ENCODE measurements around the gene SBF2.

Gene SBF2

DNA sequence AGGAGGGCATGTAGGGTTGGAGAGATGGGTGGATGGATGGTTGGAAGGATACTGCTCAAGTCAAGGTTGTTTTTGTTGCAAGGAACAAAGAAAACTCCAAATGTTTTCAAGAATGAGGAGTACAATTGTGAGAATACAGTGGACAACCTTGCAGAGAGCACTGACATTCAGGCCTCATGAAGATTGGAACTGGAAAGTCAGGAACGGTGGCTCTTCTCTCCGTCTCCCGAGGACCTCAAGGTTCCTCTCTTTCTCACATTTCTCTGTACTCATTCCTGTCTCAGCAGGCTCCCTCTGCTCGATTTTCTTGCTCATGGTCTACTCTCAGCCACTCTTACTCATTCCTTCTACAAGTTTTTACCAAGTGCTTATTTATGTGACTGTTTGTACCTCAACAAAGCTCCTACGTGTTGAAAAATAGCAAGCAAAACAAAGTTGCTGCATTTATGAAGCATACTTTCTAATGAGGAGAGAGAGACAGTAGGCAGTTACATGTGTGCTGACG is 532.5 kb downstream of the SBF2 start:
- no peak for DNase-seq
- H2AFZ ChIP-seq (ENCODE audit: low read depth, low read length), result no peak overlapping the region
- H3K9ac ChIP-seq (ENCODE audit: low read depth, low read length), result no peak overlapping the region
- ATAC-seq (ENCODE audit: insufficient read depth, low read depth), result no peak
- no peaks in the 10 kb centered on the region for H4K20me1 ChIP-seq (ENCODE audit: insufficient read depth, low read length)
- no peaks in the 10 kb centered on the region for H3K9me3 ChIP-seq (ENCODE audit: insufficient read depth, low read length, severe bottlenecking)
- H3K4me1 ChIP-seq (ENCODE audit: insufficient read depth, low read length), result peaks cover 32% of the 10 kb centered on the region
- no peaks in the 10 kb centered on the region for H3K36me3 ChIP-seq (ENCODE audit: insufficient read depth, low read length)
- no peak overlapping the region for H3K4me3 ChIP-seq (ENCODE audit: low read depth in 1 of 2, low read length in 2 of 2)
- no peak overlapping the region for H3K27ac ChIP-seq (ENCODE audit: low read length)
- no peaks in the 10 kb centered on the region for H3K79me2 ChIP-seq (ENCODE audit: insufficient read depth, low read length)
- no peaks in the 10 kb centered on the region for H3K27me3 ChIP-seq (ENCODE audit: insufficient read depth, low read length, poor library complexity)
- no peak overlapping the region for H3K4me2 ChIP-seq (ENCODE audit: insufficient read depth, low read length)
- TF ChIP-seq EZH2 (IDR thresholded peaks at IDR 0.05; ENCODE audit: borderline replicate concordance, low read depth, low read length, severe bottlenecking), result no peak
- TF ChIP-seq, protein P1, sequence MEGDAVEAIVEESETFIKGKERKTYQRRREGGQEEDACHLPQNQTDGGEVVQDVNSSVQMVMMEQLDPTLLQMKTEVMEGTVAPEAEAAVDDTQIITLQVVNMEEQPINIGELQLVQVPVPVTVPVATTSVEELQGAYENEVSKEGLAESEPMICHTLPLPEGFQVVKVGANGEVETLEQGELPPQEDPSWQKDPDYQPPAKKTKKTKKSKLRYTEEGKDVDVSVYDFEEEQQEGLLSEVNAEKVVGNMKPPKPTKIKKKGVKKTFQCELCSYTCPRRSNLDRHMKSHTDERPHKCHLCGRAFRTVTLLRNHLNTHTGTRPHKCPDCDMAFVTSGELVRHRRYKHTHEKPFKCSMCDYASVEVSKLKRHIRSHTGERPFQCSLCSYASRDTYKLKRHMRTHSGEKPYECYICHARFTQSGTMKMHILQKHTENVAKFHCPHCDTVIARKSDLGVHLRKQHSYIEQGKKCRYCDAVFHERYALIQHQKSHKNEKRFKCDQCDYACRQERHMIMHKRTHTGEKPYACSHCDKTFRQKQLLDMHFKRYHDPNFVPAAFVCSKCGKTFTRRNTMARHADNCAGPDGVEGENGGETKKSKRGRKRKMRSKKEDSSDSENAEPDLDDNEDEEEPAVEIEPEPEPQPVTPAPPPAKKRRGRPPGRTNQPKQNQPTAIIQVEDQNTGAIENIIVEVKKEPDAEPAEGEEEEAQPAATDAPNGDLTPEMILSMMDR (IDR thresholded peaks at IDR 0.05; ENCODE audit: borderline replicate concordance, extremely low read depth, low read length, poor library complexity, severe bottlenecking), result no peak

DNA sequence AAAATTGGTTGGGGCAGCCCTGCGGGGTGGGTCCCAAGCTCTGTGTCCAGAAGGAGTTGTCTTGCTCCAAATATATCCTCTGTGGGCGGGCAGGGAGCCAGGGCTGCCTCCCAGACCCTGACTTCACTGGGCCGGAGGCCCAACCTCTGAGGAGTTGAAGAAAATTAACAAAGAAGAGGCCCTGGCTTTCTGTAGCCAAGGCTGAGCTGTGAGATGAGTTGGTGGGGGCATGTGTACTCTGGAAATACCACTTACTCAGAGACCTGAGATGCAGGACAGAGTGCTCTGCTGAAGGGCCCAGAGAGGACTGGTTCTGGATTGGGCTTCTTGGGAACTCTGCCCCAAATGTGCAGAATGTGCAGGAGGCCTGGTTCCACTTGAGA is 533.8 kb downstream of the SBF2 start:
- TF ChIP-seq EZH2 (IDR thresholded peaks at IDR 0.05; ENCODE audit: borderline replicate concordance, low read depth, low read length, severe bottlenecking), result no peak
- TF ChIP-seq, protein P1 (IDR thresholded peaks at IDR 0.05; ENCODE audit: borderline replicate concordance, extremely low read depth, low read length, poor library complexity, severe bottlenecking), result no peak
- Histone ChIP-seq H2AFZ (ENCODE audit: low read depth, low read length) (no peak overlapping the region), H3K27ac (ENCODE audit: low read length) (peak overlapping the region; percentile 34), H3K4me1 (ENCODE audit: insufficient read depth, low read length) (peaks cover 32% of the 10 kb centered on the region), H3K36me3 (ENCODE audit: insufficient read depth, low read length) (no peaks in the 10 kb centered on the region), H3K9ac (ENCODE audit: low read depth, low read length) (no peak overlapping the region), H3K4me3 (ENCODE audit: low read depth in 1 of 2, low read length in 2 of 2) (no peak overlapping the region), H3K79me2 (ENCODE audit: insufficient read depth, low read length) (no peaks in the 10 kb centered on the region), H3K4me2 (ENCODE audit: insufficient read depth, low read length) (no peak overlapping the region), H3K27me3 (ENCODE audit: insufficient read depth, low read length, poor library complexity) (no peaks in the 10 kb centered on the region), H4K20me1 (ENCODE audit: insufficient read depth, low read length) (no peaks in the 10 kb centered on the region), H3K9me3 (ENCODE audit: insufficient read depth, low read length, severe bottlenecking) (no peaks in the 10 kb centered on the region)
- no peak for DNase-seq
- no peak for ATAC-seq (ENCODE audit: insufficient read depth, low read depth)

DNA sequence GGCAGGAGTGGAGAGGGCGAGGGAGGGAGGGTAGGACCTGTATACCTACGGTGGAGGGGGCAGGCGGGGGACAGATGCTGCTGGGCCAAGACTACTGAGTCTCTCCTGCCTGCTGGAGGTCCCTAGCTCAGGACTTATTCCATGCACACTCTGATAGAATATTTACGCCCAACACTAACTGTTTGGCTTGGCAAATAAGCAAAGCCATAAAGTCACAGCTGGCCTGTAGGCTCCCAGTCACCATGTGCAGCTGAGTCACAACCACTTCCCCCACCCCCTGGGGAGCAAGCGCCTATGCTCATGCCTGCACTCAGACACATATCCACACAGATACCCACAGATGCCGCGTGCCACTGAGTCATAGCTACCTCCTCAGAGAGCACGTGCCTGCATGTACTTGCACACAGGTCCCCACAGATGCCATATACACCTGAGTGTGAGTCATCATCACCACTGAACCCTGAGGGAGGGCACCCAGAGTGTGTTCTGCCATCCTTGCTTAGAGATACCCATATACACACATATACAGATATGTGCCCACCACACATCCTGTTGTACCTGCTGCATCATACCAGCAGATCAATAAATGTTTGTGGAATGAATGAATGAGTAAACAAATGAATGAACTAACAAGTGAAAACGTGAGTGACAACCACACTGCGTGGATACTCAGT is 534.4 kb downstream of the SBF2 start:
- ATAC-seq (ENCODE audit: insufficient read depth, low read depth) (peak; percentile 85), DNase-seq (peak; percentile 87)
- Histone ChIP-seq H3K4me2 (ENCODE audit: insufficient read depth, low read length) (peak overlapping the region; percentile 64), H3K9ac (ENCODE audit: low read depth, low read length) (peak overlapping the region; percentile 63; the same call in 1 of the 2 replicates), H3K4me1 (ENCODE audit: insufficient read depth, low read length) (peaks cover 32% of the 10 kb centered on the region), H3K27ac (ENCODE audit: low read length) (peak overlapping the region; percentile 60), H3K79me2 (ENCODE audit: insufficient read depth, low read length) (no peaks in the 10 kb centered on the region), H4K20me1 (ENCODE audit: insufficient read depth, low read length) (no peaks in the 10 kb centered on the region), H3K9me3 (ENCODE audit: insufficient read depth, low read length, severe bottlenecking) (no peaks in the 10 kb centered on the region), H3K4me3 (ENCODE audit: low read depth in 1 of 2, low read length in 2 of 2) (peak overlapping the region in 1 of 2 experiments; percentile 68; a peak in 1 of 4 replicates), H3K27me3 (ENCODE audit: insufficient read depth, low read length, poor library complexity) (no peaks in the 10 kb centered on the region), H2AFZ (ENCODE audit: low read depth, low read length) (no peak overlapping the region), H3K36me3 (ENCODE audit: insufficient read depth, low read length) (no peaks in the 10 kb centered on the region)
- no peak for TF ChIP-seq EZH2 (IDR thresholded peaks at IDR 0.05; ENCODE audit: borderline replicate concordance, low read depth, low read length, severe bottlenecking)
- TF ChIP-seq, protein P1 (IDR thresholded peaks at IDR 0.05; ENCODE audit: borderline replicate concordance, extremely low read depth, low read length, poor library complexity, severe bottlenecking), result no peak
